RWPE1 (cell line): ENCODE measurements around the gene GDE1.

Source experiments
- CTCF ChIA-PET: fragments of 350-600 bp; sonication (Branson Sonifier 250); formaldehyde crosslinking; extraction: SDS; loops from one replicate; lab custom pipeline; 2021; lab: Yijun Ruan, JAX
- POLR2A ChIA-PET: fragments of 400-600 bp; formaldehyde crosslinking; extraction: SDS; loops from one replicate; lab custom pipeline; 2020; ENCODE audit warnings: antibody characterized with exemption; ENCODE audit not compliant: low non-redundant PET; lab: Yijun Ruan, JAX
- DNase-seq: peaks from one replicate; pipeline ENCODE4 v3.0.0; 2012; ENCODE audit warnings: low spot score
- H3K27ac ChIP-seq: fragments of 450-650 bp; 2 replicates; pipeline ENCODE4 v1.5.1; 2017
- CTCF ChIP-seq: fragments of 450-650 bp; conservative IDR thresholded peaks from 2 replicates; pipeline ENCODE4 v1.5.1; 2017; ENCODE audit warnings: low read depth, mild to moderate bottlenecking

The GDE1 gene

GRCh38 chr16:19542138-19542821, 20.4 kb upstream of the GDE1 start:
- no peak for DNase-seq
- no peak for TF ChIP-seq CTCF
- no peak overlapping the region for H3K27ac ChIP-seq
- POLR2A ChIA-PET: no interaction called here
- CTCF ChIA-PET: no interaction called here

GRCh38 chr16:19540241-19540970, 18.5 kb upstream of the GDE1 start:
- POLR2A ChIA-PET: no interaction called here
- no peak overlapping the region for H3K27ac ChIP-seq
- TF ChIP-seq CTCF: no peak
- DNase-seq: no peak
- CTCF ChIA-PET: interaction anchor here (0.7 kb wide), 1 partner anchor 150 kb away, joined by 3 read pairs; no protein-coding TSS in a partner anchor

GRCh38 chr16:19532601-19533000, 10.7 kb upstream of the GDE1 start:
- DNase-seq: no peak
- ChIA-PET POLR2A (no interaction called here), CTCF (no interaction called here)
- no peak overlapping the region for H3K27ac ChIP-seq
- no peak for TF ChIP-seq CTCF

GRCh38 chr16:19528666-19529065, 6.8 kb upstream of the GDE1 start:
- ChIA-PET POLR2A (no interaction called here), CTCF (no interaction called here)
- DNase-seq: no peak
- no peak for TF ChIP-seq CTCF
- H3K27ac ChIP-seq: no peak overlapping the region

GRCh38 chr16:19527161-19527560, 5.3 kb upstream of the GDE1 start:
- ChIA-PET CTCF (interaction anchor here (1.0 kb wide), 1 partner anchor 19 kb away, joined by 3 read pairs; no protein-coding TSS in a partner anchor), POLR2A (no interaction called here)
- no peak overlapping the region for H3K27ac ChIP-seq
- no peak for TF ChIP-seq CTCF
- DNase-seq: no peak

GRCh38 chr16:19525385-19525723, 3.5 kb upstream of the GDE1 start:
- POLR2A ChIA-PET: no interaction called here
- TF ChIP-seq CTCF: no peak
- DNase-seq: no peak
- CTCF ChIA-PET: interaction anchor here (1.1 kb wide), 1 partner anchor 14 kb away, joined by 5 read pairs; no protein-coding TSS in a partner anchor
- H3K27ac ChIP-seq: no peak overlapping the region
